ENCODE results near the gene TSHZ2.
A peak's percentile ranks its signal among the peaks of the same experiment; 100 is the strongest.

Gene TSHZ2

GRCh38 chr20:53141201-53142050 is 169.3 kb downstream of the TSHZ2 start:
- no peak for DNase-seq

- DNase-seq = no peak
Measured at GRCh38 chr20:53142225-53143127, 170.3 kb downstream of the TSHZ2 start.

GRCh38 chr20:53146201-53146891 is 174.2 kb downstream of the TSHZ2 start:
- DNase-seq = no peak

- no peak for DNase-seq
Measured at GRCh38 chr20:53148771-53149147, 176.6 kb downstream of the TSHZ2 start.

- DNase-seq = no peak
Measured at GRCh38 chr20:53149148-53149889, 177.2 kb downstream of the TSHZ2 start.

- no peak for DNase-seq
Measured at GRCh38 chr20:53149890-53150205, 177.7 kb downstream of the TSHZ2 start.

- DNase-seq = no peak
Measured at GRCh38 chr20:53150532-53150931, 178.4 kb downstream of the TSHZ2 start.

- DNase-seq = no peak
Measured at GRCh38 chr20:53152228-53152627, 180.1 kb downstream of the TSHZ2 start.

GRCh38 chr20:53154540-53154939 is 182.4 kb downstream of the TSHZ2 start:
- no peak for DNase-seq

GRCh38 chr20:53157443-53158408 is 185.6 kb downstream of the TSHZ2 start:
- no peak for DNase-seq

- DNase-seq = no peak
Measured at GRCh38 chr20:53159160-53159559, 187.0 kb downstream of the TSHZ2 start.

GRCh38 chr20:53161073-53161472 is 188.9 kb downstream of the TSHZ2 start:
- no peak for DNase-seq

- DNase-seq = no peak
Measured at GRCh38 chr20:53161473-53161872, 189.3 kb downstream of the TSHZ2 start.

- peak; percentile 40 for DNase-seq
Measured at GRCh38 chr20:53162251-53162835, 190.2 kb downstream of the TSHZ2 start.

- DNase-seq = no peak
Measured at GRCh38 chr20:53163486-53163885, 191.3 kb downstream of the TSHZ2 start.

GRCh38 chr20:53164072-53164471 is 191.9 kb downstream of the TSHZ2 start:
- DNase-seq = no peak

- no peak for DNase-seq
Measured at GRCh38 chr20:53165452-53165851, 193.3 kb downstream of the TSHZ2 start.

GRCh38 chr20:53168491-53168890 is 196.3 kb downstream of the TSHZ2 start:
- no peak for DNase-seq

GRCh38 chr20:53170196-53170595 is 198.0 kb downstream of the TSHZ2 start:
- no peak for DNase-seq

GRCh38 chr20:53171065-53171464 is 198.9 kb downstream of the TSHZ2 start:
- DNase-seq = no peak

GRCh38 chr20:53174454-53174853 is 202.3 kb downstream of the TSHZ2 start:
- no peak for DNase-seq

Measured in NCI-H748 treated with DMSO at 0.1 percent for 48 hours (cell line).